GM23338 (cell line): ENCODE results near the gene IL17RB. TPM values are rescaled to one million over a fixed set of nuclear protein-coding genes. Genes with fewer than 3 reads are reported as not detected.

Experiments
- ATAC-seq: fragments of 200-7000 bp; cut with Tn5 transposase; 3 replicates; pipeline ENCODE4 v1.9.1; 2020
- DNase-seq: peaks from one replicate; pipeline ENCODE4 v3.0.0-alpha.2; 2015; ENCODE audit warnings: low spot score
- H2AFZ ChIP-seq: fragments of 200-600 bp; sonication (generic); 2 replicates; pipeline ENCODE4 v1.8.0; 2016; ENCODE audit warnings: antibody characterized with exemption, mild to moderate bottlenecking, moderate library complexity
- H3F3A ChIP-seq: fragments of 200-600 bp; sonication (generic); replicated peaks from 2 replicates; pipeline ENCODE4 v1.8.0; 2017; ENCODE audit warnings: antibody characterized with exemption, mixed run types, low read depth
- H3K27ac ChIP-seq: fragments of 200-600 bp; sonication (generic); 2 replicates; pipeline ENCODE4 v1.6.1; 2016; ENCODE audit warnings: low read depth
- H3K27me3 ChIP-seq: fragments of 200-600 bp; sonication (generic); 2 replicates; pipeline ENCODE4 v1.8.0; 2016; ENCODE audit warnings: mild to moderate bottlenecking, mixed run types, moderate library complexity; ENCODE audit not compliant: insufficient read depth
- H3K36me3 ChIP-seq: fragments of 200-600 bp; sonication (generic); 2 replicates; pipeline ENCODE4 v1.8.0; 2016; ENCODE audit warnings: mild to moderate bottlenecking; ENCODE audit not compliant: insufficient read depth
- H3K4me1 ChIP-seq: fragments of 200-600 bp; sonication (generic); 2 replicates; pipeline ENCODE4 v1.8.0; 2016; ENCODE audit warnings: mild to moderate bottlenecking, moderate library complexity; ENCODE audit not compliant: insufficient read depth
- H3K4me2 ChIP-seq: fragments of 200-600 bp; sonication (generic); 2 replicates; pipeline ENCODE4 v1.7.1; 2017; ENCODE audit warnings: mixed run types
- H3K4me3 ChIP-seq: fragments of 200-600 bp; sonication (generic); 2 replicates; pipeline ENCODE4 v1.6.1; 2016; ENCODE audit warnings: mixed run types
- H3K79me2 ChIP-seq: fragments of 200-600 bp; sonication (generic); replicated peaks from 2 replicates; pipeline ENCODE4 v1.8.0; 2017; ENCODE audit warnings: mild to moderate bottlenecking; ENCODE audit not compliant: insufficient read depth
- H3K9me2 ChIP-seq: fragments of 200-600 bp; sonication (generic); 2 replicates; pipeline ENCODE4 v1.8.0; 2017; ENCODE audit not compliant: insufficient read depth
- H4K20me1 ChIP-seq: fragments of 200-600 bp; sonication (generic); replicated peaks from 2 replicates; pipeline ENCODE4 v1.8.0; 2017; ENCODE audit warnings: mild to moderate bottlenecking; ENCODE audit not compliant: insufficient read depth
- H3K27ac Mint-ChIP-seq: 2 replicates; pipeline ENCODE4 v1.8.0; 2020; ENCODE audit warnings: inconsistent platforms, mild to moderate bottlenecking, moderate library complexity, mixed read lengths
- H3K27me3 Mint-ChIP-seq: 3 replicates; pipeline ENCODE4 v1.8.0; 2022; ENCODE audit warnings: low read depth, mild to moderate bottlenecking, moderate library complexity, mixed read lengths, inconsistent platforms; ENCODE audit not compliant: insufficient read depth, poor library complexity
- H3K36me3 Mint-ChIP-seq: 3 replicates; pipeline ENCODE4 v1.8.0; 2021; ENCODE audit warnings: low read depth, mild to moderate bottlenecking, inconsistent platforms, moderate library complexity, mixed read lengths
- H3K4me1 Mint-ChIP-seq: 3 replicates; pipeline ENCODE4 v1.8.0; 2020; ENCODE audit warnings: mild to moderate bottlenecking, inconsistent platforms, mixed read lengths
- H3K4me3 Mint-ChIP-seq: 3 replicates; pipeline ENCODE4 v1.8.0; 2021; ENCODE audit warnings: moderate library complexity, mild to moderate bottlenecking, inconsistent platforms, mixed read lengths
- H3K9me3 Mint-ChIP-seq: 3 replicates; pipeline ENCODE4 v1.8.0; 2020; ENCODE audit warnings: moderate library complexity, mild to moderate bottlenecking, inconsistent platforms, mixed read lengths
- polyA plus RNA-seq: library from polyadenylated mRNA; unstranded; fragments of >200 nt; fragmentation: Nextera tagmentation; extraction: Ambion mirVana; gene quantifications from 2 replicates; pipeline ENCODE4 v1.2.1, GENCODE V29; 2016
- total RNA-seq: library from RNA; depleted of rRNA; stranded (reverse); fragments of >200 nt; shearing (Covaris generic); gene quantifications from 2 replicates; pipeline ENCODE4 v1.2.3, GENCODE V29; 2014
- TF ChIP-seq, protein P1 (sequence below), 2 experiments: fragments of 200-600 bp in 1 of 2; sonication (generic) in 1 of 2; conservative IDR thresholded peaks; 2 replicates each; pipeline versions ENCODE4 v1.5.1 to v1.6.1; 2016 to 2017; ENCODE audit warnings: antibody characterized with exemption in 2 of 2, low read depth in 2 of 2, mild to moderate bottlenecking in 2 of 2, moderate library complexity in 1 of 2
- TF ChIP-seq, protein P2 (sequence below): fragments of 250-450 bp; sonication (Bioruptor Pico); IDR thresholded peaks from 2 replicates; pipeline ENCODE4 v1.5.0; 2020; ENCODE audit warnings: mild to moderate bottlenecking, moderate library complexity
- TF ChIP-seq, protein P3 (sequence below): IDR thresholded peaks from 2 replicates; pipeline ENCODE4 v1.6.1; 2016; ENCODE audit warnings: antibody characterized with exemption

IL17RB gene
- total and polyA plus RNA-seq, 2 experiments from 2014 or later = 5.7 to 6.9 TPM

DNA sequence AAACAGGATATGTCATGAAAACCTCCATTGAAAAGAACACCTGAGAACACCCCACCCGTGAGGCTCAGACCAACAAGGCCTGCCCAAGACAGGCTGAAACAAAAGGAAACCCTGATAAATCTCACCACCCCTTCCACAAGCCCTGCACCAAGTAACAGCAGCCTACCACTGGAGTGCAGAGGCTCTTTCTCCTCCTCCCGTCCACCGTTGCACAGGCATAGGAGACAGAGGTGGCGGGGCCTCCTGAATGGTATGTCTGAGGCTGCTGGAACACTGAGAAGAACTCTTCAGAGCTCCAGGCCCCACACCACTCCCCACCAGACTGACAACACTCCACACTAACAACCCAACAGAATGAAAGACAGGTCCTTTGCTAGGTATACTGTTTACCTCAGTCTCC is 21.6 kb upstream of the IL17RB start (continued):
- TF ChIP-seq, protein P1, sequence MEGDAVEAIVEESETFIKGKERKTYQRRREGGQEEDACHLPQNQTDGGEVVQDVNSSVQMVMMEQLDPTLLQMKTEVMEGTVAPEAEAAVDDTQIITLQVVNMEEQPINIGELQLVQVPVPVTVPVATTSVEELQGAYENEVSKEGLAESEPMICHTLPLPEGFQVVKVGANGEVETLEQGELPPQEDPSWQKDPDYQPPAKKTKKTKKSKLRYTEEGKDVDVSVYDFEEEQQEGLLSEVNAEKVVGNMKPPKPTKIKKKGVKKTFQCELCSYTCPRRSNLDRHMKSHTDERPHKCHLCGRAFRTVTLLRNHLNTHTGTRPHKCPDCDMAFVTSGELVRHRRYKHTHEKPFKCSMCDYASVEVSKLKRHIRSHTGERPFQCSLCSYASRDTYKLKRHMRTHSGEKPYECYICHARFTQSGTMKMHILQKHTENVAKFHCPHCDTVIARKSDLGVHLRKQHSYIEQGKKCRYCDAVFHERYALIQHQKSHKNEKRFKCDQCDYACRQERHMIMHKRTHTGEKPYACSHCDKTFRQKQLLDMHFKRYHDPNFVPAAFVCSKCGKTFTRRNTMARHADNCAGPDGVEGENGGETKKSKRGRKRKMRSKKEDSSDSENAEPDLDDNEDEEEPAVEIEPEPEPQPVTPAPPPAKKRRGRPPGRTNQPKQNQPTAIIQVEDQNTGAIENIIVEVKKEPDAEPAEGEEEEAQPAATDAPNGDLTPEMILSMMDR (conservative IDR thresholded peaks at IDR 0.05; ENCODE audit: low read depth in 2 of 2) = no peak
- TF ChIP-seq, protein P2, sequence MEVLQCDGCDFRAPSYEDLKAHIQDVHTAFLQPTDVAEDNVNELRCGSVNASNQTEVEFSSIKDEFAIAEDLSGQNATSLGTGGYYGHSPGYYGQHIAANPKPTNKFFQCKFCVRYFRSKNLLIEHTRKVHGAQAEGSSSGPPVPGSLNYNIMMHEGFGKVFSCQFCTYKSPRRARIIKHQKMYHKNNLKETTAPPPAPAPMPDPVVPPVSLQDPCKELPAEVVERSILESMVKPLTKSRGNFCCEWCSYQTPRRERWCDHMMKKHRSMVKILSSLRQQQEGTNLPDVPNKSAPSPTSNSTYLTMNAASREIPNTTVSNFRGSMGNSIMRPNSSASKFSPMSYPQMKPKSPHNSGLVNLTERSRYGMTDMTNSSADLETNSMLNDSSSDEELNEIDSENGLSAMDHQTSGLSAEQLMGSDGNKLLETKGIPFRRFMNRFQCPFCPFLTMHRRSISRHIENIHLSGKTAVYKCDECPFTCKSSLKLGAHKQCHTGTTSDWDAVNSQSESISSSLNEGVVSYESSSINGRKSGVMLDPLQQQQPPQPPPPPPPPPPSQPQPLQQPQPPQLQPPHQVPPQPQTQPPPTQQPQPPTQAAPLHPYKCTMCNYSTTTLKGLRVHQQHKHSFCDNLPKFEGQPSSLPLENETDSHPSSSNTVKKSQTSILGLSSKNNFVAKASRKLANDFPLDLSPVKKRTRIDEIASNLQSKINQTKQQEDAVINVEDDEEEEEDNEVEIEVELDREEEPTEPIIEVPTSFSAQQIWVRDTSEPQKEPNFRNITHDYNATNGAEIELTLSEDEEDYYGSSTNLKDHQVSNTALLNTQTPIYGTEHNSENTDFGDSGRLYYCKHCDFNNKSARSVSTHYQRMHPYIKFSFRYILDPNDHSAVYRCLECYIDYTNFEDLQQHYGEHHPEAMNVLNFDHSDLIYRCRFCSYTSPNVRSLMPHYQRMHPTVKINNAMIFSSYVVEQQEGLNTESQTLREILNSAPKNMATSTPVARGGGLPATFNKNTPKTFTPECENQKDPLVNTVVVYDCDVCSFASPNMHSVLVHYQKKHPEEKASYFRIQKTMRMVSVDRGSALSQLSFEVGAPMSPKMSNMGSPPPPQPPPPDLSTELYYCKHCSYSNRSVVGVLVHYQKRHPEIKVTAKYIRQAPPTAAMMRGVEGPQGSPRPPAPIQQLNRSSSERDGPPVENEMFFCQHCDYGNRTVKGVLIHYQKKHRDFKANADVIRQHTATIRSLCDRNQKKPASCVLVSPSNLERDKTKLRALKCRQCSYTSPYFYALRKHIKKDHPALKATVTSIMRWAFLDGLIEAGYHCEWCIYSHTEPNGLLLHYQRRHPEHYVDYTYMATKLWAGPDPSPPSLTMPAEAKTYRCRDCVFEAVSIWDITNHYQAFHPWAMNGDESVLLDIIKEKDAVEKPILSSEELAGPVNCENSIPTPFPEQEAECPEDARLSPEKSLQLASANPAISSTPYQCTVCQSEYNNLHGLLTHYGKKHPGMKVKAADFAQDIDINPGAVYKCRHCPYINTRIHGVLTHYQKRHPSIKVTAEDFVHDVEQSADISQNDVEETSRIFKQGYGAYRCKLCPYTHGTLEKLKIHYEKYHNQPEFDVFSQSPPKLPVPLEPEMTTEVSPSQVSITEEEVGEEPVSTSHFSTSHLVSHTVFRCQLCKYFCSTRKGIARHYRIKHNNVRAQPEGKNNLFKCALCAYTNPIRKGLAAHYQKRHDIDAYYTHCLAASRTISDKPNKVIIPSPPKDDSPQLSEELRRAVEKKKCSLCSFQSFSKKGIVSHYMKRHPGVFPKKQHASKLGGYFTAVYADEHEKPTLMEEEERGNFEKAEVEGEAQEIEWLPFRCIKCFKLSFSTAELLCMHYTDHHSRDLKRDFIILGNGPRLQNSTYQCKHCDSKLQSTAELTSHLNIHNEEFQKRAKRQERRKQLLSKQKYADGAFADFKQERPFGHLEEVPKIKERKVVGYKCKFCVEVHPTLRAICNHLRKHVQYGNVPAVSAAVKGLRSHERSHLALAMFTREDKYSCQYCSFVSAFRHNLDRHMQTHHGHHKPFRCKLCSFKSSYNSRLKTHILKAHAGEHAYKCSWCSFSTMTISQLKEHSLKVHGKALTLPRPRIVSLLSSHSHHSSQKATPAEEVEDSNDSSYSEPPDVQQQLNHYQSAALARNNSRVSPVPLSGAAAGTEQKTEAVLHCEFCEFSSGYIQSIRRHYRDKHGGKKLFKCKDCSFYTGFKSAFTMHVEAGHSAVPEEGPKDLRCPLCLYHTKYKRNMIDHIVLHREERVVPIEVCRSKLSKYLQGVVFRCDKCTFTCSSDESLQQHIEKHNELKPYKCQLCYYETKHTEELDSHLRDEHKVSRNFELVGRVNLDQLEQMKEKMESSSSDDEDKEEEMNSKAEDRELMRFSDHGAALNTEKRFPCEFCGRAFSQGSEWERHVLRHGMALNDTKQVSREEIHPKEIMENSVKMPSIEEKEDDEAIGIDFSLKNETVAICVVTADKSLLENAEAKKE = no peak

DNA sequence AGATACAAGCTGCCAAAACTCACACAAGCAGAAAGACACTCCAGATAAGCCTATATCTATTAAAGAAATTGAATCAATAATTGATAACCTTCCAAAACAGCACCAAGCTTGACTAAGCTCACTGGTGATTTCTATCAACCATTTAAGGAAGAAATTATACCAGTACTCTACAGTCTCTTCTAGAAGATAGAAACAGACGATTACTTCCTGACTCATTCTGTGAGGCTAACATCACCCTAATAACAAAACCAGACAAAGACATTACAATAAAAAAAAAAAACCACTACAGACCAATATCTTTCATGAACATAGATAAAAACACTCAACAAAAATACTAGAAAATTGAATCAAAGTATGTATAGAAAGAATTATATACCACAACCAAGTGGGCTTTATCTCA is 20.3 kb upstream of the IL17RB start:
- no peak overlapping the region for H3K27ac ChIP-seq
- H4K20me1 ChIP-seq = no peaks in the 10 kb centered on the region; the same call in 1 of the 2 replicates
- no peak for ATAC-seq
- H3K9me2 ChIP-seq = no peaks in the 10 kb centered on the region
- Mint-ChIP-seq H3K4me3 (no peak overlapping the region), H3K27ac (no peak overlapping the region), H3K27me3 (peaks cover 2% of the 10 kb centered on the region), H3K4me1 (peaks cover 12% of the 10 kb centered on the region), H3K36me3 (no peaks in the 10 kb centered on the region), H3K9me3 (no peaks in the 10 kb centered on the region)
- H3K36me3 ChIP-seq = no peaks in the 10 kb centered on the region
- no peak overlapping the region for H3K4me2 ChIP-seq
- H3K27me3 ChIP-seq = no peaks in the 10 kb centered on the region
- H3F3A ChIP-seq = no peaks in the 10 kb centered on the region
- H3K4me3 ChIP-seq = no peak overlapping the region
- DNase-seq = no peak
- H3K4me1 ChIP-seq = no peaks in the 10 kb centered on the region
- H2AFZ ChIP-seq = no peak overlapping the region
- H3K79me2 ChIP-seq = no peaks in the 10 kb centered on the region
- TF ChIP-seq, protein P2 = no peak
- TF ChIP-seq, protein P1 (conservative IDR thresholded peaks at IDR 0.05; ENCODE audit: low read depth in 2 of 2) = no peak
- TF ChIP-seq, protein P3, sequence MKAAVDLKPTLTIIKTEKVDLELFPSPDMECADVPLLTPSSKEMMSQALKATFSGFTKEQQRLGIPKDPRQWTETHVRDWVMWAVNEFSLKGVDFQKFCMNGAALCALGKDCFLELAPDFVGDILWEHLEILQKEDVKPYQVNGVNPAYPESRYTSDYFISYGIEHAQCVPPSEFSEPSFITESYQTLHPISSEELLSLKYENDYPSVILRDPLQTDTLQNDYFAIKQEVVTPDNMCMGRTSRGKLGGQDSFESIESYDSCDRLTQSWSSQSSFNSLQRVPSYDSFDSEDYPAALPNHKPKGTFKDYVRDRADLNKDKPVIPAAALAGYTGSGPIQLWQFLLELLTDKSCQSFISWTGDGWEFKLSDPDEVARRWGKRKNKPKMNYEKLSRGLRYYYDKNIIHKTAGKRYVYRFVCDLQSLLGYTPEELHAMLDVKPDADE = no peak
